Activated T-helper 17 cell treated with anti-CD3 and anti-CD28 coated beads, Interleukin-2, amount 50 U/mL, for 72 hours (primary cell): ENCODE measurements around the gene NOSTRIN. TPM values are rescaled to one million over a fixed set of nuclear protein-coding genes. Genes with fewer than 3 reads are reported as not detected.

Source experiments
- ATAC-seq: fragments of 150-1000 bp; cut with Tn5 transposase; replicated peaks from 2 replicates; pipeline ENCODE4 v1.10.0; 2021; ENCODE audit warnings: mild to moderate bottlenecking, moderate library complexity
- H3K27ac Mint-ChIP-seq: one replicate; pipeline ENCODE4 v1.8.0; 2022; ENCODE audit warnings: mixed read lengths
- H3K27me3 Mint-ChIP-seq: one replicate; pipeline ENCODE4 v1.8.0; 2022; ENCODE audit warnings: mixed read lengths
- H3K36me3 Mint-ChIP-seq: one replicate; pipeline ENCODE4 v1.8.0; 2022; ENCODE audit warnings: low read depth, mild to moderate bottlenecking, mixed read lengths
- H3K4me1 Mint-ChIP-seq: one replicate; pipeline ENCODE4 v1.8.0; 2022; ENCODE audit warnings: mixed read lengths
- H3K4me3 Mint-ChIP-seq: one replicate; pipeline ENCODE4 v1.8.0; 2022; ENCODE audit warnings: mild to moderate bottlenecking, mixed read lengths
- H3K9me3 Mint-ChIP-seq: one replicate; pipeline ENCODE4 v1.8.0; 2022; ENCODE audit warnings: mixed read lengths
- total RNA-seq, 2 donors: library from RNA; stranded (reverse); gene quantifications; one replicate each; pipeline ENCODE4 v1.2.3, GENCODE V29; 2022

Gene NOSTRIN
- total RNA-seq, 2 donors from 2014 or later: 0.29 TPM; not detected in 1

DNA sequence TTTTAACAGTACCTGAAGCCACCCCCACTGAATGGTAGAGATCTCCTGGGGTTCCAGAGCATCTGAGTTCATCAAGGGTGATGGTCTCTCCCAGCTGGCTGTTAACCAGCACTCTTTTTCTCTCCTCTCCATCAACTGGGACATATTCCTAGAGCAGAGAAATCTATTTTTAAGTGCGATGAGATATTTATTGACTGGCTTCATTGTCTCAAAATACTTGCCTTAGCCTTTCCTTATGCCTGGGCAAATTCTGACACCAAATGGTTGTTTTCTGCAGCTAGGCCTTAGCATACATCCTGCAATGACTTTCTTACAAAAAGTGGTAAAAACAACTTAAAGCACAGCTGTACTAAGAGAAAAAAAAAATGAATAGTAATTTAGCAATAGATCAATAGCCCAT is 19.6 kb downstream of the NOSTRIN start:
- Mint-ChIP-seq H3K27me3 (no peaks in the 10 kb centered on the region), H3K36me3 (no peaks in the 10 kb centered on the region), H3K9me3 (no peaks in the 10 kb centered on the region), H3K4me1 (no peaks in the 10 kb centered on the region), H3K27ac (no peak overlapping the region), H3K4me3 (no peak overlapping the region)
- ATAC-seq: no peak

DNA sequence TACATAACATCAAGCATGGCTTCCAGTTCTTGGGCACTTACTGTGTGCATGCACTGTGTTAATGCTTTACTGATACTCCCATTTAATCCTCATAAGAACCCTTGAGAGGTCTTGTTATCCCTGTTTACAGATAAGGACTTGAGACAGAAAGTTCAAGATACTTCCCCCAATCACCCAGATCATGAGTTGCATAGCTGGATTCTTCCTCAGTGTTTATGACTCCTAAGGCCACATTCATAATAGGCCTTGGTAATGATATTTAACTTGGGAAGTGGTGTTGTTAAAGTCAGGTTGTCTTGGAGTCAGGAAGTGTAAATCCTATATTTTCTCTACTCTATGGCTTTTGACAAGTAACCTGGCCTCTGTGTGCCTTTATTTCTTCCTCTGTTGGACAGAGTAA is 22.7 kb downstream of the NOSTRIN start:
- Mint-ChIP-seq H3K4me3 (no peak overlapping the region), H3K27me3 (no peaks in the 10 kb centered on the region), H3K4me1 (no peaks in the 10 kb centered on the region), H3K36me3 (no peaks in the 10 kb centered on the region), H3K27ac (no peak overlapping the region), H3K9me3 (no peaks in the 10 kb centered on the region)
- ATAC-seq: no peak

DNA sequence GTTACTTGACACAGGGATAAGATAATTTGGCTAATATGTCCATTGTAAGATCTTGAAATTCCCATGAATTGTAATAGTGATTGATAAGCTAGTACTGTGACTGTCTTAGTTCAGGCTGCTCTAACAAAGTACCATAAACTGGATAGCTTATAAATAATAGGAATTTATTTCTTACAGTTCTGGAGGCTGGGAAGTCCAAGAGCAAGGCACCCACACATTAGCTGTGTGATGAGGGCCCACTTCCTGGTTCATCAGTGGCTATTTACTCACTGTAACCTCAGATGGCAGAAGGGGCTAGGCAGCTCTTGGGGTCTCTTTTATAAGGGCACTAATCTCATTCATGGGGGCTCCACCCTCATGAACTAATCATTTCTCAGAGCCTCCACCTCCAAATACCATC is 28.5 kb downstream of the NOSTRIN start:
- no peaks in the 10 kb centered on the region for H3K4me1 Mint-ChIP-seq
- no peaks in the 10 kb centered on the region for H3K9me3 Mint-ChIP-seq
- no peaks in the 10 kb centered on the region for H3K36me3 Mint-ChIP-seq
- H3K27me3 Mint-ChIP-seq: no peaks in the 10 kb centered on the region
- H3K4me3 Mint-ChIP-seq: no peak overlapping the region
- ATAC-seq: no peak
- no peak overlapping the region for H3K27ac Mint-ChIP-seq

DNA sequence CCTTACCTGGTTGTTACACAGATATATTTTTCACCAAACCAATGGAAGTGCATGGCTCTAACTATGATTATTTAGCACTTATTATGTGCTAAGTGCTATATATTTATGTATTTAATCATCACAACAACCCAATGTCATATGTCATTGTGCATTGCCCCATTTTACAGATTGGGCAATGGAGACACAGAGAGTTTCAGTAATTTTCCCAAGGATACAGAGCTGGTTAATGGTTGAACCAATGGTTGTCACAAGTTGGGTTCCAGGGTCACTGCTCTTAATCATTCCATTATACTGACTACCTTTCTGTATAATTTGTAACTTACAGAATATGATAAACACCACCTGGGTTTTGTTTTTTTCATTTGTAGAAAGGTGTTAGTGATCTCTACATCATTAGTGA is 29.2 kb downstream of the NOSTRIN start:
- no peaks in the 10 kb centered on the region for H3K36me3 Mint-ChIP-seq
- no peak for ATAC-seq
- H3K4me3 Mint-ChIP-seq: no peak overlapping the region
- no peaks in the 10 kb centered on the region for H3K27me3 Mint-ChIP-seq
- no peaks in the 10 kb centered on the region for H3K4me1 Mint-ChIP-seq
- no peaks in the 10 kb centered on the region for H3K9me3 Mint-ChIP-seq
- no peak overlapping the region for H3K27ac Mint-ChIP-seq

DNA sequence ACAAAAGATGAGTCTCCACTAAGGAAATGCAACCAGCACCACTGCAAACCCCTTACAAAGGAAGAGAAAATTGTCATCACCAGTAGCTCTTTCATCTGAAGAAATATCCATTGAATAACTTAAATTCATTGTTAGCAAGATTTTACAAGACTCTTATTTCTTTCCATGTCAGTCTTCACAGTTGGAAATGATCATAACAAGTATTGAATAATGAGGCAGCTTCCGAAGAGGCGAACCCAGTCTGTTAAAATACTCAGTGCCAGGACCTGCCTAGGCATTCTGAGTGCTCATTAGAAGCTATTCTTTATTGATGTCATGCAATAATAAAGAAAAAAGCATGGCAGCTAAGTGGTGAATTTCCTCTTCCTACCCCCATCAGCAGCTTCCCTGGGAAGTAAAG is 33.5 kb downstream of the NOSTRIN start:
- Mint-ChIP-seq H3K27me3 (no peaks in the 10 kb centered on the region), H3K27ac (no peak overlapping the region), H3K4me3 (no peak overlapping the region), H3K9me3 (no peaks in the 10 kb centered on the region), H3K4me1 (no peaks in the 10 kb centered on the region), H3K36me3 (no peaks in the 10 kb centered on the region)
- no peak for ATAC-seq

DNA sequence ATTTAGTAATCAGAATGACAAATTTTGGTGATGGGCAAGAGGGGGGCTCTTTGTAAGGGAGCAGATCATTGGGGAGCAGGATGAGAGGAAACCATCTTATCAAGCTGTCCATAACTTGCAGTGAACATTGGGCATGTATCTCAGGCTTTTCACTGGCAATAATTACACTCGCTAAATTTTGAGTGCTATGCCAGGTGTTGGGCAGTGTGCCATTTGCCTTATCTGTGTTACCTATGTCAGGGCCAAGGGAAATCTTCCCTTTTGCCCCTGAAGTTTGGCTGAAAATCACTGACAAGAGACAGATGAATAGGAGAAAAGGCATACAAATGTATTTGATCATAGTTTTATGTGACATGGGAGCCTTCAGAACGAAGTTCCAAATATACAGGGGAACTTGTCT is 39.0 kb downstream of the NOSTRIN start:
- no peaks in the 10 kb centered on the region for H3K27me3 Mint-ChIP-seq
- H3K27ac Mint-ChIP-seq: no peak overlapping the region
- H3K36me3 Mint-ChIP-seq: no peaks in the 10 kb centered on the region
- no peaks in the 10 kb centered on the region for H3K4me1 Mint-ChIP-seq
- H3K4me3 Mint-ChIP-seq: no peak overlapping the region
- H3K9me3 Mint-ChIP-seq: no peaks in the 10 kb centered on the region
- ATAC-seq: no peak

DNA sequence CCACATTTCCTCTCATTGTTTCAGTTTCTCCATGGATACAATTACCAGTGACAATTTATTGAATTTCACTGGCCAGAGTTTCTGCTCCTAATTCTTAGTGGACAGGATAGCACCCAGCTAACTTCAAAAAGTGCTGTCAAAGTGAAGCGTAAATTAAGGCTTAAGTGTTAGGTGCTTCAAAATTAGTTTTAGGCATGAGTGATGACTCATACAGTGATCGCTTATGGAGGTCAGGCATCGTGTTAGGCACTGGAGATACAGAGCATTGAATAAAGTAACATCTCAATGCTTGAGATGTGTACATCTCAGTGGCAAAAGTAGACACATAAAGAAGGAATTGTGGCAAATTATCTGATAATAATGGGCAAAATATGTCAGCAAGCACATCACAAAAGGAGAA is 40.8 kb downstream of the NOSTRIN start:
- ATAC-seq: no peak
- H3K9me3 Mint-ChIP-seq: no peaks in the 10 kb centered on the region
- no peaks in the 10 kb centered on the region for H3K27me3 Mint-ChIP-seq
- no peaks in the 10 kb centered on the region for H3K36me3 Mint-ChIP-seq
- no peak overlapping the region for H3K27ac Mint-ChIP-seq
- no peaks in the 10 kb centered on the region for H3K4me1 Mint-ChIP-seq
- H3K4me3 Mint-ChIP-seq: no peak overlapping the region

DNA sequence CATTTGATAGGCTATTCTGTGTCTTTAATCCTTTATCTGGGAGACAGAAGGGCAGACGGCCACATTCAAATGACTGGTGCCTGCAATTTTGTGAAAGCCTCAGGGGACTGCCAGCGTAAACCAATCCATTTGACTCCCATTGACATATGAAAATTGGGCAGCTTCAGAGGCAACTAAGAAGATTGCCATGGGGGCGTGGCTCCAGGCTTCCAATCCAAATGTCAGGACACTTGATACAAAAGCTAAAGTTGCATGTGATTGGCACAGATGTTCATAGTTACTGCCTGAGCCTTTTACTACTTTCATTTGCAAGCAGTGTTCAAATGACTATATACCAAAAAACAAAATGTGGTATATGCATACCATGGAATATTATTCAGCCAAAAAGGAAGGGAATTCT is 45.8 kb downstream of the NOSTRIN start:
- no peaks in the 10 kb centered on the region for H3K4me1 Mint-ChIP-seq

DNA sequence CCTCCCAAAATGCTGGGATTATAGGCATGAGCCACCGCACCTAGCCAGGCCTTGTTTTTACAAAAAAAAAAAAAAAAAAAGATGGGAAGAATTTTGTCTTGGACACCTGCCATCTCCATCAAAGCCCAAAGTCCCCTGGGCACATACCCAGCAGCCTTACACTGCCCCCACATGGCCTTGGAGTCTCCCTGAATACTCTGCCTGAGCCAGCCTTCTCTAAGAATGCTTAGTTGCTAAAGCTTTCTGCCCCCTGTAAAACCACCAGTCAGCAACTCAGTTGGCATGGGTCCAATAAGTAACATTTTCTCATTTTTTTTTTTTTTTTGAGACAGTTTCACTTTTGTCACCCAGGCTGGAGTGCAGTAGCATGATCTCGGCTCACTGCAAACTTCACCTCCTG is 47.2 kb downstream of the NOSTRIN start:
- H3K4me3 Mint-ChIP-seq: no peak overlapping the region
- H3K4me1 Mint-ChIP-seq: no peaks in the 10 kb centered on the region
- no peaks in the 10 kb centered on the region for H3K27me3 Mint-ChIP-seq
- no peak overlapping the region for H3K27ac Mint-ChIP-seq
- peaks cover 4% of the 10 kb centered on the region for H3K9me3 Mint-ChIP-seq
- no peak for ATAC-seq
- no peaks in the 10 kb centered on the region for H3K36me3 Mint-ChIP-seq

More for the DNA sequence above, 45.8 kb downstream of the NOSTRIN start:
- Mint-ChIP-seq H3K27ac (no peak overlapping the region), H3K27me3 (no peaks in the 10 kb centered on the region), H3K9me3 (no peaks in the 10 kb centered on the region), H3K36me3 (no peaks in the 10 kb centered on the region), H3K4me3 (no peak overlapping the region)
- ATAC-seq: no peak

DNA sequence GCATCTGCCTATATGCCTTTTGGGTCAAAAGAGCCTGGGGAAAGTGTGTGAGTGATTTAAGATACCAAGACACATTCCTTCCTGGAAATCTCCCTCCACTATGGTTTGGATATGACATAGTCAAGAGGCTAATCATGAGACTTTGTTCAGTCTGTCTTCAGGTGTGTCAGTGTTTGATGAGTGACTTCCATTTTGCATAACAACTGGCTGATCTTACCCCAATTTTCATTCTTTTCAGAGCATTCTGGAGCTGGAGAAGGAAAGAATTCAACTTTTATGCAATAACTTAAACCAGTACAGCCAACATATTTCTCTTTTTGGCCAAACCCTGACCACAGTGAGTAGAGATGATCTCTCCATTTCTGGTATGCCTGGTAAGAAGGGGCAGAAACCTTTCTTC is 48.4 kb downstream of the NOSTRIN start:
- no peak for ATAC-seq
- H3K4me1 Mint-ChIP-seq: no peaks in the 10 kb centered on the region

DNA sequence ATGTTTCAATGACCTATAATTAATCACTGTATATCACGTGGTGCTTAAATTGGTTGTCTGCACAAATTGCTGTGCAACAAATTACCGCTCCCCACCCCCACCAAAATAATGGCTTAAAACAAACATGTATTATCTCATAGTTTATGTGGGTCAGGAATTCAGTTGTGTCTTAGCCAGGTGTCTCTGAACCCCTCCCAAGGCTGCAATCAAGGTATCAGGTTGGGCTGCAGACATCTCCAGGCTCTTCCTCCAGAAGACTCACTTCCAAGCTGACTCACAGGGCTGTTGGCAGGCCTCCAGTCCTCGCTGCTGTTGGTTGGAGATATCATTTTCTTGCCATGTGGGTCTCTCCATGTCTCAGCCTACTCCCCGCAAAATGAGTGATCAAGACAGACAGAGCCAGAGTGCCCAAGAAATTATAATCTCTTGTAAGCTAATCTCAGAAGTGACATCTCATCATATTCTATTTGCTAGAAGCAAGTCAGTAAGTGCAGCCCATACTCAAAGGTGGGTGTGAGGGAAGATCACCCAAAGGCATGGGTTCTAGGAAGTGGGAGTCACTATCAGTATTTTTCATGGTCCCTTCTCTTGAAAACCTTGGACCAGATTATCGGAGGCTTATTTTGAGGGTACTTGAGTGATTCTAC is 49.4 kb downstream of the NOSTRIN start:
- Mint-ChIP-seq H3K4me1 (no peaks in the 10 kb centered on the region), H3K27me3 (no peaks in the 10 kb centered on the region), H3K4me3 (no peak overlapping the region), H3K36me3 (no peaks in the 10 kb centered on the region), H3K27ac (no peak overlapping the region), H3K9me3 (peaks cover 7% of the 10 kb centered on the region)
- no peak for ATAC-seq

More for the DNA sequence above, 48.4 kb downstream of the NOSTRIN start:
- H3K27ac Mint-ChIP-seq: no peak overlapping the region
- peaks cover 7% of the 10 kb centered on the region for H3K9me3 Mint-ChIP-seq
- H3K4me3 Mint-ChIP-seq: no peak overlapping the region
- no peaks in the 10 kb centered on the region for H3K36me3 Mint-ChIP-seq
- H3K27me3 Mint-ChIP-seq: no peaks in the 10 kb centered on the region

DNA sequence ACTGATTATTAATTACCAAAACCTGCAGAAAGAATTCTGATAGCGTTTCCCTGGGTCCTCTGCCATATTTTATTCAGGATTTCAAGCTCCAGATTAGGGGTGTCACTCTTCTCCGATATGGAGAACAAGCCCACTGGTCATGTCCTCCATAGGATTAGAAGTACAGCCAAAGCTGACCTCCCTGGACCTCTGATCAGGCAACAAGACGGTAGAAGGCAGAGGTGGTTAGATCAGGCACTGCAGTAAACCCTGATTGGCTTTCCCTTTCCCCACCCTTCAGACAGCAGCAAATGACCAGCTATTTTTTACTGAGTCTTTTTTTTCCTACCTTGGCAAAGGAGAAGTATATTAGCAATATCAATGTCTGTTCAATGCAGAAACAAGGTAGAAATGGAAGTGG is 50.0 kb downstream of the NOSTRIN start:
- Mint-ChIP-seq H3K36me3 (no peaks in the 10 kb centered on the region), H3K4me3 (no peak overlapping the region), H3K4me1 (no peaks in the 10 kb centered on the region), H3K9me3 (peaks cover 7% of the 10 kb centered on the region), H3K27me3 (no peaks in the 10 kb centered on the region), H3K27ac (no peak overlapping the region)
- ATAC-seq: no peak

DNA sequence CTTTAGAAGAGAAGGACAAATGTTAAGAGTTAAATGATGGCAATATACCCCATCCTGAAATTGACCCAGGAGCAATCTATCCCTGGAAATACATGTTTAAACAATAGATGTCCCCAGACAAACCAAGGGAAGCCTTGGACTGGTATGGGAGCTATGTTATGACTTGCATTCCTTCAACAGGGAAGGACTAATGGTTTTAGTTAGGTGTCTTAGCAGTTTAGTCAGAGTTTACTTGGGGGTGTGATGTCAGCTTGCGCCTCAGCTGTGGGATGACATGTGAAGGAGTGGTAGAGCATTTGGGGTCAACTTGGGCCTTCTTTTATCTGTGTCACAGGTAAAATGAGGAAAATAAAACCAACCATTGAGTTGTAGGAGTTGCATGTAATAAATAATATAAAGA is 51.0 kb downstream of the NOSTRIN start:
- Mint-ChIP-seq H3K27me3 (no peaks in the 10 kb centered on the region), H3K4me3 (no peak overlapping the region), H3K4me1 (no peaks in the 10 kb centered on the region), H3K9me3 (peaks cover 7% of the 10 kb centered on the region), H3K36me3 (no peaks in the 10 kb centered on the region), H3K27ac (no peak overlapping the region)
- no peak for ATAC-seq

DNA sequence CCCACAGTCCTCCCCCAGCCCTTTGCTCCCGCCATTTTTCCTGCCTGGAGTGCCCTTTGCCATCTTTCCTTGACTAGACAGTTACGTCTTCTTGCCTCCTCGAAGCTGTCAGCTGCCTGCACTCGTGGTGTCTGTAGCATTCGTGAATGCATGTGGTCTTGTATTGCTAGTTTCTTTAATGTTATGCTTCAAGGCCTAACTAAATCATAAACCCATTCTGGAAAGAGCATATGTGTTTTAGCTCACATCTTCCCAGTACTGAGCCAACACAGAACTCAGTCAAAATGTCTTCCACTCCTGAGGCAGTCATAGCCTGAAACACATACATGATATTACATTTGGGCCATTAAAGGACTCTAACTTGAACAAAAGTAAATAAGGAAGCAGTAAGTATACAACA is 52.2 kb downstream of the NOSTRIN start:
- H3K36me3 Mint-ChIP-seq: no peaks in the 10 kb centered on the region
- H3K9me3 Mint-ChIP-seq: peaks cover 7% of the 10 kb centered on the region
- H3K4me3 Mint-ChIP-seq: no peak overlapping the region
- no peaks in the 10 kb centered on the region for H3K27me3 Mint-ChIP-seq
- H3K4me1 Mint-ChIP-seq: no peaks in the 10 kb centered on the region
- no peak for ATAC-seq
- H3K27ac Mint-ChIP-seq: no peak overlapping the region

DNA sequence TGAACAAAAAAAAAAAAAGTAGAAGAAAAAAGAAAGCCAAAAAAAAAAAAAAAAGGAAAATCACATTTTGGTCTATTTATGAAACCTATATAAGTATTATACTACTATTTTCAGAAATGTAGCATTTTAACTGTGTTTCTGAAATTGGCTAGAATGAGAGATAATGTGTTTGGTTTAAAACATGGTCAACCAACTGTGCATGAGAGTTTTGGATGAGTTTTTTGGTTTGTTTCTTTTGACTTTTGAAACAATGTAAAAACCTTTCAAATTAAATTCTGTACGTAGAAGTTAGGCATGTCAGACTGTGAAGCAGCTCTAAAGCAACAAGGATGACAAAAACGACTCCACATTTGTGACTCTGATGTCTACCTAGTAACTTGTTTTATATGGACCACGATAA is 53.2 kb downstream of the NOSTRIN start:
- Mint-ChIP-seq H3K4me3 (no peak overlapping the region), H3K9me3 (peaks cover 7% of the 10 kb centered on the region), H3K36me3 (no peaks in the 10 kb centered on the region), H3K4me1 (no peaks in the 10 kb centered on the region), H3K27ac (no peak overlapping the region), H3K27me3 (no peaks in the 10 kb centered on the region)
- ATAC-seq: no peak

DNA sequence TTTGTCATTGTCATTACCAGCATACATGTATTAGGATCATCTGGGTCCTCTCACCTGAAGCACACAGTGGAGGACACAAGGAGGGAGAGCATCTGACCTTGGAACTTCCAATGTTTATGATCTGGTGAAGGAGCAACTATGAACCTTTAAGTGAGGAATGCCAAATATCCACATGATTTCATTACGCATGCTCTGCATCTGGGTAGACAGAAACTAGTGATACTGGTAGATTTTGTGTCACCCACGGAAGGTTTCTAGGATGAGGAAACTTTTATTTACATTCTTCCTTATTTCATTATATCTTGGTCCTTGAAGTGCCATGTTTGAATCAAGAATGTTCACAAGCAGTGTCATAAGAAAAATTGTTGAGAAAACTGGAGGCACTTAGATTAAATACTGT is 55.7 kb downstream of the NOSTRIN start:
- Mint-ChIP-seq H3K4me3 (no peak overlapping the region), H3K9me3 (peaks cover 7% of the 10 kb centered on the region), H3K27me3 (no peaks in the 10 kb centered on the region), H3K36me3 (no peaks in the 10 kb centered on the region), H3K4me1 (no peaks in the 10 kb centered on the region), H3K27ac (no peak overlapping the region)
- no peak for ATAC-seq
